Endothelial cell of umbilical vein (primary cell): ENCODE results near the gene HSFX3. TPM values are rescaled to one million over a fixed set of nuclear protein-coding genes. Genes with fewer than 3 reads are reported as not detected.
"Not testable (repeated sequence)": the region's sequence is repeated elsewhere in the genome, so short reads cannot be mapped to it uniquely, and the experiment has no call there.

Experiments used
- BruUV-seq: library from RNA; stranded (reverse); fragments of 400-500 nt; replicated peaks from 2 replicates; lab custom pipeline; 2021; lab: Mats Ljungman, UMichigan
- CTCF ChIA-PET: fragments of 300-600, 350-600 bp; sonication (Branson Sonifier 250); formaldehyde crosslinking; loops from one replicate; lab custom pipeline; 2021; ENCODE audit warnings: antibody characterized with exemption, inconsistent platforms; lab: Charles Lee
- POLR2A ChIA-PET: fragments of 300-600, 350-600 bp; sonication (Branson Sonifier 250); formaldehyde crosslinking; loops from one replicate; lab custom pipeline; 2021; ENCODE audit warnings: antibody characterized with exemption, inconsistent platforms; lab: Charles Lee
- DNase-seq: peaks from one replicate; pipeline ENCODE4 v3.0.0-alpha.2; 2011; ENCODE audit warnings: low read depth, low spot score
- FAIRE-seq: peaks from 2 replicates; lab custom pipeline; 2011; peaks lifted over from hg19 to GRCh38; lab: Jason Lieb, UNC
- H2AFZ ChIP-seq: 2 replicates; pipeline ENCODE4 v1.6.0; 2012; ENCODE audit warnings: low read depth, low read length, control low read depth, inconsistent platforms
- H3K27ac ChIP-seq: 2 replicates; pipeline ENCODE4 v1.5.1; 2011; ENCODE audit warnings: low read depth, mild to moderate bottlenecking, control low read depth, low read length, moderate library complexity; ENCODE audit not compliant: insufficient read depth
- H3K27me3 ChIP-seq, 2 experiments: 2 replicates each; pipeline versions ENCODE4 v1.6.0 to v1.6.1; 2011; ENCODE audit warnings: low read length in 2 of 2, mixed read lengths in 1 of 2; ENCODE audit not compliant: control insufficient read depth in 2 of 2, insufficient read depth in 2 of 2
- H3K36me3 ChIP-seq, 2 experiments: 2 replicates in 1 of 2; 3 replicates in 1 of 2; pipeline ENCODE4 v1.5.1; 2011; ENCODE audit warnings: low read length in 2 of 2, mild to moderate bottlenecking in 1 of 2, moderate library complexity in 1 of 2; ENCODE audit not compliant: control insufficient read depth in 2 of 2, insufficient read depth in 2 of 2; ENCODE audit errors: extremely low read depth in 1 of 2
- H3K4me1 ChIP-seq: 3 replicates; pipeline ENCODE4 v1.5.1; 2011; ENCODE audit warnings: mild to moderate bottlenecking, low read length; ENCODE audit not compliant: control insufficient read depth, insufficient read depth; ENCODE audit errors: extremely low read depth
- H3K4me2 ChIP-seq: 2 replicates; pipeline ENCODE4 v1.6.1; 2011; ENCODE audit warnings: low read length, control low read depth, mixed read lengths; ENCODE audit not compliant: insufficient read depth
- H3K4me3 ChIP-seq, 3 experiments: fragments of 200-600 bp in 1 of 3; sonication (generic), shearing (Covaris generic) in 1 of 3; replicated peaks in 1 of 3; 2 replicates each; pipeline ENCODE4 v1.5.1; 2011 to 2016; ENCODE audit warnings: control low read depth in 3 of 3, low read length in 3 of 3, mild to moderate bottlenecking in 2 of 3, inconsistent platforms in 1 of 3, low read depth in 1 of 3, moderate library complexity in 1 of 3; ENCODE audit not compliant: insufficient read depth in 1 of 3
- H3K79me2 ChIP-seq: 2 replicates; pipeline ENCODE4 v1.6.0; 2012; ENCODE audit warnings: low read length, inconsistent platforms; ENCODE audit not compliant: control insufficient read depth, insufficient read depth
- H3K9ac ChIP-seq: replicated peaks from 2 replicates; pipeline ENCODE3; 2011; ENCODE audit warnings: low read length, control low read depth; ENCODE audit not compliant: insufficient read depth; ENCODE audit errors: extremely low read depth
- H3K9me1 ChIP-seq: replicated peaks from 3 replicates; pipeline ENCODE4 v1.6.0; 2011; ENCODE audit warnings: mild to moderate bottlenecking, low read length; ENCODE audit not compliant: control insufficient read depth, insufficient read depth; ENCODE audit errors: extremely low read depth
- H3K9me3 ChIP-seq: replicated peaks from 2 replicates; pipeline ENCODE4 v1.5.1; 2012; ENCODE audit warnings: low read length, inconsistent platforms; ENCODE audit not compliant: control insufficient read depth, insufficient read depth
- H4K20me1 ChIP-seq: replicated peaks from 2 replicates; pipeline ENCODE3; 2011; ENCODE audit warnings: mild to moderate bottlenecking, low read length; ENCODE audit not compliant: control insufficient read depth, insufficient read depth; ENCODE audit errors: extremely low read depth
- dilution Hi-C: fragments of 300-500 bp; cut with MboI; formaldehyde crosslinking; loops from one replicate; pipeline ENCODE4 v1.15.0; 2019; ENCODE audit warnings: low sequenced_read_pairs; ENCODE audit not compliant: extremely low pct_ligation_motif_present
- intact Hi-C: fragments of 100-400 bp; cut with micrococcal nuclease; formaldehyde crosslinking; loops from one replicate; pipeline ENCODE4 v1.10.0; 2022
- polyA plus RNA-seq, 4 experiments: library from polyadenylated mRNA; depleted of rRNA in 3 of 4; stranded (reverse) in 3 of 4; unstranded in 1 of 4; fragments of >200 nt; gene quantifications; 2 replicates each; pipeline versions ENCODE4 v1.2.1 to v1.2.3, GENCODE V29; 2011 to 2012; ENCODE audit warnings: missing spikeins in 1 of 4
- total RNA-seq: library from RNA; stranded (reverse); gene quantifications from 2 replicates; pipeline ENCODE4 v1.2.3, GENCODE V29; 2021

HSFX3 gene
- total and polyA plus RNA-seq, 2 donors (not counting 3 experiments of a cell fraction or from before 2014, with no cell fraction given) = not detected

DNA sequence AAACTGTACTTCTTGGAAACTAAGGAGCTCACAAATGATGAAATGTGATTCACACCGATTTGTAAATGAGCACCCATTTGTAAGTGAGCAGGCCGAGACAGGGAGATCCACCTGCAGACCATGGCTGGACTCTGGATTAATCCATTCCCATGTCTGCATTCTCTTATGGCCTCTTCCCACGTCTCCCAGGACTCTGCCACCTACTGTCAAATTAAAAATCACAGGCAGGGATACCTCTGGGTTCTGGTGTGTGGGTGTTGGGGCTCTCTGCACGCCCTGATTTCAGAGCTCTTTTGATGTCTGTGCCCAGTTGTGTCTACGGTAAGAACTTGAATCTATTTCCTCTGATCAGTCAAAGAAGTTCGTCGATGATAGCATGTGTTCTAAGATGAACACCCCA is 41.3 kb upstream of the HSFX3 start:
- H3K9me1 ChIP-seq, intact Hi-C loops, dilution Hi-C loops, H2AFZ ChIP-seq, H4K20me1 ChIP-seq, H3K9me3 ChIP-seq, CTCF ChIA-PET, H3K27me3 ChIP-seq, H3K4me3 ChIP-seq, H3K36me3 ChIP-seq, H3K27ac ChIP-seq, H3K4me2 ChIP-seq, BruUV-seq, H3K9ac ChIP-seq, H3K4me1 ChIP-seq, H3K79me2 ChIP-seq, DNase-seq, POLR2A ChIA-PET, FAIRE-seq: not testable (repeated sequence)

DNA sequence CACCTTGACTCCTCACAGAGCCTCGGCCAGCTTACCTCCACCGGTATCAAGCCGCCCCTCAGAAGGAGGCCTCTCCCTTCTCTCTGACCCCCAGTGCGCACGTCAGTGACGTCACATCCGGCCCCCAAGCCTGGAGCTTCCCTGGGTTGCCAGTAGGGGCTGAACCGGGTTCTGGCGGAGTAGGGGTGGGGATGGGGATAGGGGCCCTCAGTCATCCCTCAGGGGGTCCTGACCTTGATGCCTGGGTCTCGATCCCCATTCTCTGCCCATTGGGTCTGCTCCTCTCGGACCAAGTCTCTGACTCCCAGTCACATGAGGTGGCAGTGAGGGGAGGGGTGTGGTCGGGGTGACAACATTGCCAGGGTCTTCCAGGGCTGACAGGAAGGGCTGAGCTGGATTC is 37.6 kb upstream of the HSFX3 start, which contains the start of gene MAGEA9B:
TSS of gene MAGEA9B (minus strand) at position 101 of the 400 bp plus-strand sequence. CDS start 4,280 bp downstream, outside the sequence.
- H3K36me3 ChIP-seq, H3K9me3 ChIP-seq, dilution Hi-C loops, FAIRE-seq, H3K79me2 ChIP-seq, H3K9me1 ChIP-seq, DNase-seq, H4K20me1 ChIP-seq, H3K27me3 ChIP-seq, intact Hi-C loops, H3K4me1 ChIP-seq, H3K4me3 ChIP-seq, H3K4me2 ChIP-seq, H3K9ac ChIP-seq, POLR2A ChIA-PET, H2AFZ ChIP-seq, CTCF ChIA-PET, H3K27ac ChIP-seq, BruUV-seq: not testable (repeated sequence)

DNA sequence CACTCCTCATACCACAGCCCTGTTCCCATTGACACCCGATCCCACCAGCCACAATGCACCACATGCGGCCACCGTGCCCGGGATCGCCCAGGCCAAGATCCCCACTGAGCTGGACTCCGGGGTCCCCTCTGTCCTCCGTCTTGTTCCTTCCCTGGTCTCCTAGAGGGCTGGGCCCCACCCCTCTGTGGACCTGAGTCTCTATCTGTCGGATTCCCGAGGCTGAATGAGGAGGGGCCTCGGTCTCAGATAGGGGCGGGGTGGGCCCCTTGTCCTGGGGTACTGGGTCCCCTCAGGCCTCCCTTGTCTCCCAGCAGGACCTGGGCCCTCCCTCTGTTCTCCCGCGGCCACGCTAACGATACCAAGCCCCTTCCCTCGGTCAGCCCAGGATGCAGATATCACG is 35.9 kb upstream of the HSFX3 start:
- dilution Hi-C loops, H3K27me3 ChIP-seq, H3K4me2 ChIP-seq, H3K9me1 ChIP-seq, DNase-seq, H3K79me2 ChIP-seq, intact Hi-C loops, H4K20me1 ChIP-seq, H3K36me3 ChIP-seq, H3K4me3 ChIP-seq, CTCF ChIA-PET, BruUV-seq, H3K27ac ChIP-seq, H3K9ac ChIP-seq, POLR2A ChIA-PET, H3K9me3 ChIP-seq, FAIRE-seq, H3K4me1 ChIP-seq, H2AFZ ChIP-seq: not testable (repeated sequence)

DNA sequence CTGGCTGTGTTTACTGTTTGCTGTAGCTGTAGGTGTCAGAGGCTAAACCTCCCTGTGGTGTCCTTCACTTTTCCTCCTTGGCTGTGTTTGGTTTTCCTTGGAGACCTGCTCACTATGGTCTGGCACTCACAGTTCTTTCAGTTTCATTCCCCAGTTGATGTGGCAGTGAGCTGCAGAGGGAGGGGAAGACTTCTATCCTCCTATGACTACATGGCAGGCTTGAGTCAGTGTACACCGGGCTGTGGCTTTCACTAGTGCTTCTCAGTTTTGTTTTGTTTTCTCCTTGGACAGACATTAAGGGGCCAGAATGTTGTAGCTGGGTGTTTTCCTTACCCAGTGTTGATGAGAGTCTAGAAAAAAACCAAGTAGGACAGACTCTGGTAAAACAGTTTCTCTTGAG is 23.7 kb upstream of the HSFX3 start:
- H3K9me1 ChIP-seq, H3K27ac ChIP-seq, FAIRE-seq, H4K20me1 ChIP-seq, H3K4me1 ChIP-seq, H3K9ac ChIP-seq, H3K4me2 ChIP-seq, CTCF ChIA-PET, H3K27me3 ChIP-seq, H3K79me2 ChIP-seq, DNase-seq, BruUV-seq, intact Hi-C loops, dilution Hi-C loops, H3K36me3 ChIP-seq, H3K9me3 ChIP-seq, POLR2A ChIA-PET, H3K4me3 ChIP-seq, H2AFZ ChIP-seq: not testable (repeated sequence)
